HEK293 (cell line): ENCODE data around the gene ASL.
"Not testable (repeated sequence)": the region's sequence is repeated elsewhere in the genome, so short reads cannot be mapped to it uniquely, and the experiment has no call there.

Source experiments
- CTCF ChIA-PET: fragments of 350-600 bp; formaldehyde crosslinking; extraction: SDS; loops from one replicate; lab custom pipeline; 2021; ENCODE audit warnings: antibody characterized with exemption; lab: Yijun Ruan, JAX
- POLR2A ChIA-PET: fragments of 300-600 bp; formaldehyde crosslinking; extraction: SDS; loops from one replicate; lab custom pipeline; 2020; ENCODE audit warnings: antibody characterized with exemption, inconsistent platforms; lab: Yijun Ruan, JAX
- H3K27ac ChIP-seq: fragments of 200-500 bp; sonication (Bioruptor generic); 2 replicates; pipeline ENCODE4 v1.5.1; 2014; ENCODE audit warnings: low read depth, low read length, control low read depth, inconsistent platforms; ENCODE audit errors: extremely low read depth
- H3K36me3 ChIP-seq, 2 experiments: fragments of 200-500 bp in 1 of 2; sonication (Bioruptor generic) in 1 of 2; 1 replicate in 1 of 2; 2 replicates in 1 of 2; pipeline ENCODE4 v1.5.1; 2014 to 2017; ENCODE audit warnings: inconsistent platforms in 2 of 2, low read length in 2 of 2; ENCODE audit not compliant: control insufficient read depth in 2 of 2, insufficient read depth in 1 of 2
- H3K4me1 ChIP-seq: fragments of 200-500 bp; sonication (Bioruptor generic); 2 replicates; pipeline ENCODE4 v1.5.1; 2014; ENCODE audit warnings: mild to moderate bottlenecking, low read length, inconsistent platforms; ENCODE audit not compliant: control insufficient read depth, insufficient read depth
- H3K4me3 ChIP-seq: 2 replicates; pipeline ENCODE4 v1.5.1; 2011; ENCODE audit warnings: low read depth, mild to moderate bottlenecking, control low read depth, low read length, moderate library complexity
- H3K9me3 ChIP-seq: fragments of 200-500 bp; sonication (Bioruptor generic); 2 replicates; pipeline ENCODE4 v1.5.1; 2014; ENCODE audit warnings: low read depth, low read length, inconsistent platforms; ENCODE audit not compliant: control insufficient read depth, insufficient read depth
- HOXC10 ChIP-seq: sonication (generic); formaldehyde crosslinking; IDR thresholded peaks from 2 replicates; pipeline ENCODE4 v1.8.1; 2023; ENCODE audit warnings: mild to moderate bottlenecking, missing genetic modification reagents
- HOXD13 ChIP-seq: sonication (generic); formaldehyde crosslinking; IDR thresholded peaks from 2 replicates; pipeline ENCODE4 v1.8.0; 2022; ENCODE audit warnings: missing genetic modification reagents, borderline replicate concordance
- MZF1 ChIP-seq: fragments of 450-650 bp; formaldehyde crosslinking; IDR thresholded peaks from 2 replicates; pipeline ENCODE4 v1.5.1; 2017; ENCODE audit warnings: missing biosample characterization, missing genetic modification characterization, borderline replicate concordance
- PRDM1 ChIP-seq: fragments of 450-650 bp; formaldehyde crosslinking; IDR thresholded peaks from 2 replicates; pipeline ENCODE4; 2016; ENCODE audit warnings: missing biosample characterization, missing genetic modification characterization
- SP7 ChIP-seq: fragments of 450-650 bp; formaldehyde crosslinking; IDR thresholded peaks from 2 replicates; pipeline ENCODE4 v1.5.1; 2016; ENCODE audit warnings: missing biosample characterization, missing genetic modification characterization
- ZBTB1 ChIP-seq: fragments of 450-650 bp; formaldehyde crosslinking; IDR thresholded peaks from 2 replicates; pipeline ENCODE4 v1.5.1; 2016; ENCODE audit warnings: missing biosample characterization, missing genetic modification characterization
- ZBTB6 ChIP-seq: fragments of 450-650 bp; formaldehyde crosslinking; IDR thresholded peaks from 2 replicates; pipeline ENCODE4 v1.5.1; 2017; ENCODE audit warnings: missing biosample characterization, missing genetic modification characterization
- ZFP37 ChIP-seq: fragments of 450-650 bp; formaldehyde crosslinking; IDR thresholded peaks from 2 replicates; pipeline ENCODE4 v1.5.1; 2016; ENCODE audit warnings: missing biosample characterization, missing genetic modification characterization
- ZFP41 ChIP-seq: fragments of 450-650 bp; formaldehyde crosslinking; IDR thresholded peaks from 2 replicates; pipeline ENCODE4 v1.5.1; 2016; ENCODE audit warnings: missing biosample characterization, missing genetic modification characterization, borderline replicate concordance
- ZFP69B ChIP-seq: fragments of 450-650 bp; formaldehyde crosslinking; IDR thresholded peaks from 2 replicates; pipeline ENCODE4 v1.5.1; 2016; ENCODE audit warnings: missing biosample characterization, missing genetic modification characterization
- ZNF10 ChIP-seq: fragments of 450-650 bp; formaldehyde crosslinking; IDR thresholded peaks from 2 replicates; pipeline ENCODE4 v1.5.1; 2017; ENCODE audit warnings: missing biosample characterization, missing genetic modification characterization
- ZNF138 ChIP-seq: fragments of 450-650 bp; formaldehyde crosslinking; IDR thresholded peaks from 2 replicates; pipeline ENCODE4 v1.5.1; 2016; ENCODE audit warnings: missing biosample characterization, missing genetic modification characterization, borderline replicate concordance
- ZNF16 ChIP-seq: fragments of 450-650 bp; formaldehyde crosslinking; IDR thresholded peaks from 2 replicates; pipeline ENCODE4 v1.5.1; 2016; ENCODE audit warnings: low read depth, missing biosample characterization, missing genetic modification characterization
- ZNF311 ChIP-seq: fragments of 450-650 bp; formaldehyde crosslinking; IDR thresholded peaks from 2 replicates; pipeline ENCODE4 v1.5.1; 2017; ENCODE audit warnings: missing biosample characterization, missing genetic modification characterization, borderline replicate concordance
- ZNF398 ChIP-seq: fragments of 450-650 bp; formaldehyde crosslinking; IDR thresholded peaks from 2 replicates; pipeline ENCODE4 v1.5.1; 2017; ENCODE audit warnings: missing biosample characterization, missing genetic modification characterization
- ZNF426 ChIP-seq: fragments of 450-650 bp; formaldehyde crosslinking; IDR thresholded peaks from 2 replicates; pipeline ENCODE4 v1.5.1; 2017; ENCODE audit warnings: missing biosample characterization, missing genetic modification characterization, mild to moderate bottlenecking, inconsistent platforms, moderate library complexity
- ZNF624 ChIP-seq: fragments of 450-650 bp; formaldehyde crosslinking; IDR thresholded peaks from 2 replicates; pipeline ENCODE4 v1.5.1; 2017; ENCODE audit warnings: missing biosample characterization, missing genetic modification characterization
- ZNF629 ChIP-seq: fragments of 450-650 bp; formaldehyde crosslinking; IDR thresholded peaks from 2 replicates; pipeline ENCODE4 v1.5.1; 2017; ENCODE audit warnings: missing biosample characterization, missing genetic modification characterization
- ZNF658 ChIP-seq: fragments of 450-650 bp; formaldehyde crosslinking; IDR thresholded peaks from 2 replicates; pipeline ENCODE4; 2016; ENCODE audit warnings: missing biosample characterization, missing genetic modification characterization
- ZNF776 ChIP-seq: fragments of 450-650 bp; formaldehyde crosslinking; IDR thresholded peaks from 2 replicates; pipeline ENCODE4 v1.5.0; 2017; ENCODE audit warnings: missing biosample characterization, missing genetic modification characterization, borderline replicate concordance
- ZNF843 ChIP-seq: fragments of 450-650 bp; formaldehyde crosslinking; IDR thresholded peaks from 2 replicates; pipeline ENCODE4 v1.5.1; 2016; ENCODE audit warnings: missing biosample characterization, missing genetic modification characterization
- ZSCAN23 ChIP-seq: fragments of 450-650 bp; formaldehyde crosslinking; IDR thresholded peaks from 2 replicates; pipeline ENCODE4 v1.5.1; 2016; ENCODE audit warnings: missing biosample characterization, missing genetic modification characterization
- TF ChIP-seq, protein P1 (sequence below): fragments of 450-650 bp; formaldehyde crosslinking; IDR thresholded peaks from 2 replicates; pipeline ENCODE4 v1.5.1; 2016; ENCODE audit warnings: missing biosample characterization, missing genetic modification characterization

Gene ASL

DNA sequence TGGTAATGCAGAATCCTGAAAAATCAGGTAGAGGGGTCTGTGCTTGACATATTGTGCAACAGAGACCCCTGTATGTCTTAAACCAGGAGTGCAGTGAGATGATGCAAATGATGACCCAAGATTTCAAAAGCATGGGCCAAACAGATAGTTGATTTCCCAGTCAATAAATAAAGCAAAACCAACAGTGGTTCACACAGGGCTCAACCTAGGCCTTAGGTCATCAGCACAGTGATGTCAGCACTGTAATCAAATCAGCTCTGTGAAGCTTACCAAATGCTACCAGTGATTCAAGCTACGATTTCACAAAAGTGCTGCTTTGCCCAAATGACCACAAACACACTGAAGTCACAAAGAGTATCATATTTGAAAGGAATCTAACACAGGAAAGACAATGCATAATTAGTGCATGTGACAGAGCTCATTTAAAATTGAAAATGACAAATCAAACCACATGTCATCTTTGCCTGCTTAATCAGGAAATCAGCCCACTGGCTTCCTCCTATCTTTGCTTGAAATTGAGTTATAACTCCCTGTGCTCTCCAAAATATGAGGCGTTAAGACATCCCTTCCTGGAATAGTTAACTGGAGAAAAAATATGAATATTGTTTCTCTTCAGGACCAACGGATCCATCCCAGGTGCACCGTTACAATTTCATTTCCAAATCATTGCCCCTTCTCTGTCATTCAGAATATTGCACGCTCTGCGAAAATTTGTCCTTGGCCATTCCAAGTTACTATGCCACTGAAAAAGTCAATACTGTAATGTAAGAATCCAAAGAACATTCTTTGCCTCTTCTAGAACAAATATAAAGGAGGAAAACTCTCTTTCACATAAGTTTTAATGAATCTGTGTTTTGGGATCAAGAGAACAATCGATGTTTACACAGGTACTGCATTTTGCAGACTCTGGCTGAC lies 41.9 kb upstream of the ASL start (continued):
- TF ChIP-seq ZNF629 (peak; percentile 74), ZFP41 (no peak), HOXC10 (no peak), ZNF624 (tag by site-specific recombination) (no peak), MZF1 (no peak)

GRCh38 chr7:66034436-66035010 lies 41.1 kb upstream of the ASL start:
- not testable (repeated sequence) for H3K36me3 ChIP-seq, H3K4me1 ChIP-seq, H3K27ac ChIP-seq, H3K4me3 ChIP-seq, H3K9me3 ChIP-seq
- CTCF ChIA-PET = interaction anchor here (0.6 kb wide), 1 partner anchor 111 kb away, joined by 4 read pairs; no protein-coding TSS in a partner anchor
- POLR2A ChIA-PET = interaction anchor here (0.7 kb wide), 1 partner anchor 395 kb away, joined by 10 read pairs; no protein-coding TSS in a partner anchor

DNA sequence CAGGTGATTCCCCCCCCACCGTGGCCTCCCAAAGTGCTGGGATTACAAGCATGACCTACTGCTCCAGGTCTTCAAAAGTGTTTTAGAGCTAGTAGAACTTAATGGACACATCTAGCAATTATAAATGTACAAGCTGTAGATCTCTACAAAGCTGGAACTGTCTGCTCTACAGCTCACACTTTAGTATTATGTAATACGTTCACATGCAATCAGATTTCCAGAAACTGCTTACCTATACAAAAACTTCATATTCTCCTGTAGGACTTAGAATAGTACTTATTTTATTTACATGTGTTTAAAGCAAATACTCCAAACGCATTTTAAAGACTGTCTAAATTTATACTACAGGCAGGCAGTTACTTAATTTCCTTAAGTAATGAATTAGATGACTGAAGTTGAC lies 39.2 kb upstream of the ASL start:
- CTCF ChIA-PET = no interaction called here

GRCh38 chr7:66036788-66037187 lies 38.8 kb upstream of the ASL start:
- Histone ChIP-seq H3K4me3 (no peak overlapping the region), H3K36me3 (no peaks in the 10 kb centered on the region), H3K9me3 (no peaks in the 10 kb centered on the region), H3K27ac (no peak overlapping the region), H3K4me1 (peaks cover 4% of the 10 kb centered on the region; the same call in 1 of the 2 replicates)
- ChIA-PET POLR2A (interaction anchor here (0.5 kb wide), 1 partner anchor 1461 kb away, joined by 4 read pairs; no protein-coding TSS in a partner anchor), CTCF (no interaction called here)
- TF ChIP-seq ZFP37 (tag by site-specific recombination) = no peak
- TF ChIP-seq ZNF426 (tag by site-specific recombination) = no peak
- TF ChIP-seq ZBTB6 = no peak
- TF ChIP-seq ZNF10 (tag by site-specific recombination) = no peak
- no peak for TF ChIP-seq ZNF776 (tag by site-specific recombination)
- no peak for TF ChIP-seq PRDM1 (tag by site-specific recombination)
- TF ChIP-seq HOXD13 (CRISPR knock-in tag) = no peak
- TF ChIP-seq SP7 (tag by site-specific recombination) = no peak
- TF ChIP-seq ZNF16 = no peak
- TF ChIP-seq ZSCAN23 = no peak
- TF ChIP-seq HOXC10 = no peak
- no peak for TF ChIP-seq ZNF138 (tag by site-specific recombination)

More for the DNA sequence above, 39.2 kb upstream of the ASL start:
- H3K4me3 ChIP-seq = no peak overlapping the region
- peaks cover 4% of the 10 kb centered on the region; the same call in 1 of the 2 replicates for H3K4me1 ChIP-seq
- no peaks in the 10 kb centered on the region for H3K36me3 ChIP-seq
- no peaks in the 10 kb centered on the region for H3K9me3 ChIP-seq
- H3K27ac ChIP-seq = no peak overlapping the region
- no peak for TF ChIP-seq ZBTB1 (tag by site-specific recombination)
- TF ChIP-seq, protein P1, sequence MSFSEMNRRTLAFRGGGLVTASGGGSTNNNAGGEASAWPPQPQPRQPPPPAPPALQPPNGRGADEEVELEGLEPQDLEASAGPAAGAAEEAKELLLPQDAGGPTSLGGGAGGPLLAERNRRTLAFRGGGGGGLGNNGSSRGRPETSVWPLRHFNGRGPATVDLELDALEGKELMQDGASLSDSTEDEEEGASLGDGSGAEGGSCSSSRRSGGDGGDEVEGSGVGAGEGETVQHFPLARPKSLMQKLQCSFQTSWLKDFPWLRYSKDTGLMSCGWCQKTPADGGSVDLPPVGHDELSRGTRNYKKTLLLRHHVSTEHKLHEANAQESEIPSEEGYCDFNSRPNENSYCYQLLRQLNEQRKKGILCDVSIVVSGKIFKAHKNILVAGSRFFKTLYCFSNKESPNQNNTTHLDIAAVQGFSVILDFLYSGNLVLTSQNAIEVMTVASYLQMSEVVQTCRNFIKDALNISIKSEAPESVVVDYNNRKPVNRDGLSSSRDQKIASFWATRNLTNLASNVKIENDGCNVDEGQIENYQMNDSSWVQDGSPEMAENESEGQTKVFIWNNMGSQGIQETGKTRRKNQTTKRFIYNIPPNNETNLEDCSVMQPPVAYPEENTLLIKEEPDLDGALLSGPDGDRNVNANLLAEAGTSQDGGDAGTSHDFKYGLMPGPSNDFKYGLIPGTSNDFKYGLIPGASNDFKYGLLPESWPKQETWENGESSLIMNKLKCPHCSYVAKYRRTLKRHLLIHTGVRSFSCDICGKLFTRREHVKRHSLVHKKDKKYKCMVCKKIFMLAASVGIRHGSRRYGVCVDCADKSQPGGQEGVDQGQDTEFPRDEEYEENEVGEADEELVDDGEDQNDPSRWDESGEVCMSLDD = no peak
- TF ChIP-seq ZNF658 (tag by site-specific recombination) = no peak
- TF ChIP-seq ZNF311 = no peak
- TF ChIP-seq ZNF843 (tag by site-specific recombination) = no peak
- no peak for TF ChIP-seq ZNF398 (tag by site-specific recombination)
- TF ChIP-seq ZFP69B = no peak
- POLR2A ChIA-PET = interaction anchor here (0.5 kb wide), 1 partner anchor 1461 kb away, joined by 4 read pairs; no protein-coding TSS in a partner anchor
